Spinal cord (tissue), 10 donors: Measurements from ENCODE around the gene SORCS1. TPM values are rescaled to one million over a fixed set of nuclear protein-coding genes. Genes with fewer than 3 reads are reported as not detected.

Source experiments
- DNase-seq, 6 donors: peaks; one replicate each; pipeline versions ENCODE4 v3.0.0 to v3.0.0-alpha.2; 2013 to 2015; ENCODE audit warnings: low spot score in 6 of 6, low read depth in 4 of 6
- H3K27ac ChIP-seq: one replicate; pipeline ENCODE4 v1.5.1; 2013; ENCODE audit warnings: low read depth, low read length, control low read depth
- H3K27me3 ChIP-seq: one replicate; pipeline ENCODE4 v1.6.1; 2013; ENCODE audit warnings: low read length; ENCODE audit not compliant: control insufficient read depth, insufficient read depth
- H3K36me3 ChIP-seq: one replicate; pipeline ENCODE4 v1.6.1; 2013; ENCODE audit warnings: low read length; ENCODE audit not compliant: control insufficient read depth, insufficient read depth
- H3K4me1 ChIP-seq: one replicate; pipeline ENCODE4 v1.6.1; 2013; ENCODE audit warnings: low read length; ENCODE audit not compliant: control insufficient read depth, insufficient read depth
- H3K4me3 ChIP-seq: one replicate; pipeline ENCODE4 v1.5.1; 2013; ENCODE audit warnings: low read depth, low read length, control low read depth
- H3K9me3 ChIP-seq: one replicate; pipeline ENCODE4 v1.6.1; 2013; ENCODE audit warnings: low read length; ENCODE audit not compliant: control insufficient read depth, insufficient read depth
- WGBS: methylation state at CpG from one replicate; pipeline ENCODE4 v1.1.5; 2013; ENCODE audit warnings: missing lambda C conversion rate; ENCODE audit not compliant: insufficient coverage; 5-methylcytosine and 5-hydroxymethylcytosine counted together
- polyA plus RNA-seq, 2 donors: library from polyadenylated mRNA; unstranded; fragments of 120-200 nt; gene quantifications; one replicate each; pipeline ENCODE4 v1.2.1, GENCODE V29; 2013; ENCODE audit not compliant: insufficient read length in 2 of 2
- total RNA-seq, 2 donors: library from RNA; depleted of rRNA in 1 of 2; stranded (reverse); fragments of 120-200 nt in 1 of 2; fragments of >200 nt in 1 of 2; gene quantifications; one replicate each; pipeline versions ENCODE4 v1.2.3 to v1.2.4, GENCODE V29; 2013 to 2014
- donor health status: healthy.

Gene SORCS1
- total and polyA plus RNA-seq, 4 donors, result 11.4 to 38.0 (median 19.3) TPM

DNA sequence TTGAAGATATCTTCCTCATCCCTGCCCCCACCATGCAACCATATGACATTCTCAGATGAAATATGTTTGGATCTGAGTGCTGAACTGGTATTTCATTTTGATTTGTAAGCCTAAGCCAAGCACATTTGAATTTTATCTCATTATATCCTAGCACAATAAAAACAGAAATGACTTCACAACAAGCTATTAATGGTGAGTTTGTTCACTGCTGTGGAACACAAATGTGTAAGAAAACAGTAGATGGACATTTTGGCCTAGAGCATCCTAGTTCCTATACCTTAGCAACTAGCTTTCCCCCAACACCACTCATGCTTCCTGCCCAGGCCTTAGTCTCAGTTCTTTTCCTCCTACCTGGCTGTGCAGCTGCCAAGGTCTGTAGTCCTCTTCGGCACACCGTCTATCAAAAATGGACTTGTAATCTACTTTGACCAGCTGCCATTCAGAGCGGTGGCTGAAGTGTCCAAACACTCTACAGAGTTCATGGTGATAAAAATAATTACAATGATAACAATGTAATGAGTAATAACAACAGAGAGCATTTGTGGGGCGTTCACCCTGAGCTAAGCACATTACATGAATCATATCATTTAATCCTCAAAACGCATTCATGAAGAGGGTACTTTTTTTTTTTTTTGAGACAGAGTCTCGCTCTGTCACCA lies 491.9 kb downstream of the SORCS1 start:
- Histone ChIP-seq H3K9me3 (no peaks in the 10 kb centered on the region), H3K27me3 (no peaks in the 10 kb centered on the region), H3K4me1 (no peaks in the 10 kb centered on the region), H3K27ac (no peak overlapping the region), H3K36me3 (no peaks in the 10 kb centered on the region), H3K4me3 (no peak overlapping the region)
- no peak for DNase-seq
- WGBS, result no CpG with 5 or more reads among the region's 6 CpGs

DNA sequence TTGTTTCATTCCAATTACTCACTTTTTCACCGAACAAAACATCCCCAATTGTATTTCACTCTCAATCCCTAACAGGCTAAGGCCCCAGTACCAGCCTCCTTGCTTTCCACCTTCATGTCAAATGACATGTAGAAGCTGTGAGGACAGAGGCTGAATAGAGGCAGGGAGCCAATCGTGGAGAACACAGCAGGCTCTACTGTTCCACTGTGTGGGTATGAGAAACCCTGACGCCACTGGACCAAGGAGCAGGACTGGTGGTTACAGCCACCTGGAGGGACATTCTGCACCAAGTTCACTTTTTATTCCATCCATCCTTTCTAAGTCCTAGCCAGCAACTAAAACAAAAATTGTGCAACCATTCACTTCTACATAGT lies 502.8 kb downstream of the SORCS1 start:
- Histone ChIP-seq H3K36me3 (no peaks in the 10 kb centered on the region), H3K27me3 (no peaks in the 10 kb centered on the region), H3K9me3 (no peaks in the 10 kb centered on the region), H3K27ac (no peak overlapping the region), H3K4me1 (no peaks in the 10 kb centered on the region), H3K4me3 (no peak overlapping the region)
- 60% methylated on average over 1 of the region's 3 CpGs for WGBS
- no peak for DNase-seq

- Histone ChIP-seq H3K27me3 (no peaks in the 10 kb centered on the region), H3K4me1 (no peaks in the 10 kb centered on the region), H3K9me3 (no peaks in the 10 kb centered on the region), H3K4me3 (no peak overlapping the region), H3K27ac (no peak overlapping the region), H3K36me3 (no peaks in the 10 kb centered on the region)
- 100% methylated on average over 1 of the region's 5 CpGs for WGBS
- peak in 1 of 6 donors; percentile 32 for DNase-seq
Observed at GRCh38 chr10:106661133-106661766, 503.3 kb downstream of the SORCS1 start.

- H3K27ac ChIP-seq, result no peak overlapping the region
- DNase-seq, result no peak
- no peaks in the 10 kb centered on the region for H3K36me3 ChIP-seq
- WGBS, result no CpG with 5 or more reads among the region's 3 CpGs
- H3K27me3 ChIP-seq, result no peaks in the 10 kb centered on the region
- no peak overlapping the region for H3K4me3 ChIP-seq
- no peaks in the 10 kb centered on the region for H3K9me3 ChIP-seq
- no peaks in the 10 kb centered on the region for H3K4me1 ChIP-seq
Observed at GRCh38 chr10:106660550-106660949, 504.0 kb downstream of the SORCS1 start.

DNA sequence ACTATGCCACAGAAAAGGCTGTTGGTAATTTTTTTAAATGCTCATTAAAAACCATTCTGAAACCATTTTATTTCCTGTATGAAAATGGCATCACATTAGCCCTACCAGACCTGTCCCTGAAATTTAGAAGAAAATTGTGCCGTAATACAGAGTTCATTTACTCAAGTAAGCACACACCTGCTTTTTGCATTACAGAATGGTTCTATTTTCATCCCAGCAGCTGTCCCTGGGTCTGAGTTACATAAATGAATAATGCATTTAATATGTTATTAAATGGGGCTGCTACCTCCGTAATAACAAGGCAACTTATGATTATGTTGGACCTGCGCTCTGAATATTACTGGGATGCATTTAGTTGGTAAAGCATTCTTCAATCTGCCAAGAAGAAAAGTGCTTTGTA lies 508.9 kb downstream of the SORCS1 start:
- Histone ChIP-seq H3K36me3 (no peaks in the 10 kb centered on the region), H3K9me3 (no peaks in the 10 kb centered on the region), H3K27ac (no peak overlapping the region), H3K4me1 (no peaks in the 10 kb centered on the region), H3K27me3 (no peaks in the 10 kb centered on the region), H3K4me3 (no peak overlapping the region)
- peak in 1 of 6 donors; percentile 90 for DNase-seq
- WGBS, result 71% methylated on average over 2 of the region's 3 CpGs

DNA sequence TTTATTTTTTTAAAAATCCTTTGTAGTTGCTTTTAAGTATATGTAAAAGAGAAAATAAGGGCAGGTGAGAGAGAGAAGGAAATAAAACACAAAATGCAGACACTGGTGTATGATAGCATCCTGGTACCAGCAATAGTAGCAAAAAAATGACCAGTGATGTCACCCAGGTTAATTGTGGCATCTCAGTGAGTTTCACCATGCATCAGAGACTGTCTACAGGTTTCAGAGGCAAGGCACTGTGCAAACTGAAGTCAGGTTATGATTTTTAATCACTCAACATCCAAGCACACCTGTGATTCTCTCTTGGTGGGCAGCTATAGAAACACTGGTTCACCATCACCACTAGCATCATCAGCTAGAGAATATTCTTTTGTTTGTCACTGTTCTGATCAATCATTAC lies 509.3 kb downstream of the SORCS1 start:
- no peaks in the 10 kb centered on the region for H3K36me3 ChIP-seq
- no peak overlapping the region for H3K4me3 ChIP-seq
- no peaks in the 10 kb centered on the region for H3K4me1 ChIP-seq
- no peaks in the 10 kb centered on the region for H3K9me3 ChIP-seq
- no peak overlapping the region for H3K27ac ChIP-seq
- H3K27me3 ChIP-seq, result no peaks in the 10 kb centered on the region
- no peak for DNase-seq

- DNase-seq, result no peak
- no peak overlapping the region for H3K27ac ChIP-seq
- H3K4me3 ChIP-seq, result no peak overlapping the region
- WGBS, result 100% methylated on average over 1 of the region's 9 CpGs
- no peaks in the 10 kb centered on the region for H3K36me3 ChIP-seq
- no peaks in the 10 kb centered on the region for H3K27me3 ChIP-seq
- H3K9me3 ChIP-seq, result no peaks in the 10 kb centered on the region
- H3K4me1 ChIP-seq, result no peaks in the 10 kb centered on the region
Observed at GRCh38 chr10:106652279-106652678, 512.2 kb downstream of the SORCS1 start.

DNA sequence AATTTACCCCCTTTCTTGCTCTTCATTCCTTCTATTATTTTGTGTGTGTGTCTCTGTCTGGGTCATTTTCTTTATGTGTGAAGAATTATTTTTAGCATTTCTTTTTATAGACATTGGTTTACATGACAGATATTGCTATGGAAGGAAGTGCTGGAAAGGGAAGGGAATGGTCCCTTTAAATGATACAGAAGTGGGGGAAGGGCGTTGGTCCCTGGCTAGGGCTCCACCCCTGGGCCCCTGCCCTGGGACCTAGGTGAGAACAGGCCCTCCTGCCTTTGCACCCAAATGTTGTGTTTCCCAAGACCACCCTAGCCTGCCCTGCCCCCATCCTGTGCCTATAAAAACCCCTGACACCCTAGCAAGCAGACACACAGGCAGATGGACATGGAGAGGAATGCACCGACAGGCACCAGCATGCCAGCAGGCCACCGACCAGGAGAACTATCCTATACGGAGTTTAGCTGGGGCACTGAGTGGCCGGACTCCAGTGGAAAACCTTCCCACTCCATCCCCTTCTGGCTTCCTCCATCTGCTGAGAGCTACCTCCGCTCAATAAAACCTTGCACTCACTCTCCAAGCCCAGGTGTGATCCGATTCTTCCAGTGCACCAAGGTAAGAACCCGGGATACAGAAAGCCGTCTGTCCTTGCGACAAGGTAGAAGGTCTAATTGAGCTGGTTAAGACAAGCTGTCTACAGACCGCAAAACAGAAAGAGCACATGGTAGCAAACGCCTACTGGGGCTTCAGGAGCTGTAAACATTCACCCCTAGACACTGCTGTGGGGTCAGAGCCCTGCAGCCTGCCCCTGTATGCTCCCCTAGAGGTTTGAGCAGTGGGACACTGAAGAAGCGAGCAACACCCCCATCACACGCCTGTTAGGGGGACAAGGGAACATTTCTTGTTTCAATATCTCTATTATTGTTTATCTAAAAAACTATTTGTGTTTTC lies 515.7 kb downstream of the SORCS1 start:
- H3K27me3 ChIP-seq, result no peaks in the 10 kb centered on the region
- H3K27ac ChIP-seq, result no peak overlapping the region
- 80% methylated on average over 11 of the region's 14 CpGs for WGBS
- H3K4me1 ChIP-seq, result no peaks in the 10 kb centered on the region
- H3K4me3 ChIP-seq, result no peak overlapping the region
- H3K9me3 ChIP-seq, result no peaks in the 10 kb centered on the region
- H3K36me3 ChIP-seq, result no peaks in the 10 kb centered on the region
- DNase-seq, result no peak

DNA sequence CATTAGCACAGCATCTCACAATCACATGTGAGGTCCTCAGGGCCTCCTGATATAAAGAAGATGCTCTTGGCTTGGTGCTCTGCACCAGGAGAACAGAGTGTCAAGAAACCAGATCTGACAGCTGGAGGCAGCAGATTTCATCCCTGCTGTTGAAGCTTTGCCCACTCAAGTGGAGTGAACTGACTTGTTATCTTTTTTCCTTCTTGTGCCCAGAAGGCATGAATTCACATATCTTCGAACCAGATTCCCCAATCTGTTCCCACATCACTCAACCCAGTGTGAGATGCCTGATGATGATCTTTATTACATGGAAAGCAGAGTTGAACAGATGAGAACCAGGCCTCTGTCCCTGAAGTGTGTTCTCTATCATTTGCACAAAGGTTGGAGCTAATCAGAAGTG lies 521.0 kb downstream of the SORCS1 start:
- Histone ChIP-seq H3K4me3 (no peak overlapping the region), H3K27ac (no peak overlapping the region), H3K4me1 (no peaks in the 10 kb centered on the region), H3K36me3 (no peaks in the 10 kb centered on the region), H3K9me3 (no peaks in the 10 kb centered on the region), H3K27me3 (no peaks in the 10 kb centered on the region)
- no CpG with 5 or more reads among the region's 1 CpG for WGBS
- DNase-seq, result peak in 2 of 6 donors; percentile 39 to 73
